ENCODE measurements around the gene PKP2. TPM values are rescaled to one million over a fixed set of nuclear protein-coding genes. Genes with fewer than 3 reads are reported as not detected.

PKP2 gene
- 10 to 100 TPM in 1 of 4 donors, 1 to 10 TPM in 1, under 1 TPM in 2; 0.77 to 34.4 (median 5.3) TPM for total RNA-seq

DNA sequence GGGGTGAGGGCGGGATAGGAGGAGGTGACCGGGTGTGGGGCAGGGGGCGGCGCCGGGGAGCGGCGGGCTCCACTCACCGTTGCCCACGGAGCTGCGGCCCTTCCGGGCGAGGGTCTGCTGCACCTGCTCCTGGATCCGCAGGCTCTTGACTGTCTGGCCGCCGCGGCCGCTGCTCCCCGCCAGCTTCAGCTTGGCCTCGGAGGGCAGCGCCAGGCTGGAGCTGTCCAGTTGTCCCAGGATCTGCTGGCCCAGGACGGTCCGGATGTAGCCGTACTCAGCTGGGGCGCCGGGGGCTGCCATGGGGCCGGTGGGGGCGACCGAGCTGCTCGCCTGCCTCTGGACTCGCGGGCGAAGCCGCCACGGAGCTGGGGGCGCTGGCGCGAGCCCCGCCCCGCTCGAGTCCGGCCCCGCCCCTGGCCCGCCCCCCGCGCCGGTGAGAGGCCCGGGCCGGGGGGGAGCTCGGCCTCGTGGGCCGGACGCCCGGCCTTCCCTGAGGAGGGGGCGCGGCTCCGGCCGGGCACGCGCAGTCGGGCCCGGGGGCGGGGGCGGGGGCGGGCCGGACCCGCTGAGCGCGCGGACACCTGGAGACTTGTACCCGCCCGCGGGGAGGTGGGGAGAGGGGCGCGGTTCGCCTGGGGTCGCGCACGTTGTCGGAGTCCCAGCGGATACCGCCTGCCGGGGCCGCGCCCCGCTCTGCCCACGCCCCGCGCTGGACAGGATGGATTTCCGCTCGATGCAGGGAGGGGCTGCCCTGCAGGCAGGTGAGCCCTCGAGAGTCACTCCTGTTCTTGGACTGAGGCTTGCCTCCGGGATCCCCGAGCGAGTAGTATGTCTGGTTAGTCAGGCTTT, at the start of gene PKP2:
Gene PKP2, minus strand, starts transcription at position 346 of the 849 bp plus-strand sequence. Its CDS starts 46 bp downstream, at position 300.
- no peaks in the 10 kb centered on the region for H3K36me3 ChIP-seq
- intact Hi-C loops (cut with DNase I; ENCODE audit: low total_unique reads) = no loop called here
- H3K27ac ChIP-seq = peak within 1 kb of the TSS; percentile 45 to 59
- peak within 1 kb of the TSS; percentile 49 to 52 for H3K4me3 ChIP-seq
- no peaks in the 10 kb centered on the region for H3K9me3 ChIP-seq
- H3K27me3 ChIP-seq = no peaks in the 10 kb centered on the region
- TF ChIP-seq, protein P1, sequence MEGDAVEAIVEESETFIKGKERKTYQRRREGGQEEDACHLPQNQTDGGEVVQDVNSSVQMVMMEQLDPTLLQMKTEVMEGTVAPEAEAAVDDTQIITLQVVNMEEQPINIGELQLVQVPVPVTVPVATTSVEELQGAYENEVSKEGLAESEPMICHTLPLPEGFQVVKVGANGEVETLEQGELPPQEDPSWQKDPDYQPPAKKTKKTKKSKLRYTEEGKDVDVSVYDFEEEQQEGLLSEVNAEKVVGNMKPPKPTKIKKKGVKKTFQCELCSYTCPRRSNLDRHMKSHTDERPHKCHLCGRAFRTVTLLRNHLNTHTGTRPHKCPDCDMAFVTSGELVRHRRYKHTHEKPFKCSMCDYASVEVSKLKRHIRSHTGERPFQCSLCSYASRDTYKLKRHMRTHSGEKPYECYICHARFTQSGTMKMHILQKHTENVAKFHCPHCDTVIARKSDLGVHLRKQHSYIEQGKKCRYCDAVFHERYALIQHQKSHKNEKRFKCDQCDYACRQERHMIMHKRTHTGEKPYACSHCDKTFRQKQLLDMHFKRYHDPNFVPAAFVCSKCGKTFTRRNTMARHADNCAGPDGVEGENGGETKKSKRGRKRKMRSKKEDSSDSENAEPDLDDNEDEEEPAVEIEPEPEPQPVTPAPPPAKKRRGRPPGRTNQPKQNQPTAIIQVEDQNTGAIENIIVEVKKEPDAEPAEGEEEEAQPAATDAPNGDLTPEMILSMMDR (IDR thresholded peaks at IDR 0.05) = no peak
- TF ChIP-seq POLR2A (IDR thresholded peaks at IDR 0.05) = no peak
- peak; percentile 18 to 28 for DNase-seq
- H3K4me1 ChIP-seq = no peaks in the 10 kb centered on the region

DNA sequence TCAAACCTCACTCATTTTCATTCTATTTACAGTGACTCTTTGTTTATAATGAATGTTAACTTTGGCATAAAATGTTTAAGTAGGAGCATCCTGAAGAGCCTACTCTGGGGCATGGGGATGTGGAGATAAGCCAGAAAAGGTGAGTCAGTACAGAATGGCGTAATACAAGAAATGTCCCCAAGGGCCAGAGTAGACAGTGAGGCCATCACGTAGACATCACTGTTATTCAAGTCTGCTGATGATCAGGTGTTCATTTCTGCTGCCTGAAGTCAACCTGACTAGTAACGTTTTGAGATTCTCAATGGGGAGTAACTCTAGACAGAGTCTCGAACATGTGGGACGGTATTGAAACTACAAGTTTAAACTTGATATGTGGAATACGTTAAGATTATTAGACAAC, 47.6 kb upstream of the PKP2 start:
- Histone ChIP-seq H3K4me3 (no peak overlapping the region), H3K36me3 (no peaks in the 10 kb centered on the region), H3K27me3 (no peaks in the 10 kb centered on the region), H3K4me1 (no peaks in the 10 kb centered on the region), H3K9me3 (no peaks in the 10 kb centered on the region), H3K27ac (no peak overlapping the region)
- intact Hi-C loops (cut with DNase I; ENCODE audit: low total_unique reads) = no loop called here
- DNase-seq = no peak
- TF ChIP-seq, protein P1 (IDR thresholded peaks at IDR 0.05) = no peak
- TF ChIP-seq POLR2A (IDR thresholded peaks at IDR 0.05) = no peak

DNA sequence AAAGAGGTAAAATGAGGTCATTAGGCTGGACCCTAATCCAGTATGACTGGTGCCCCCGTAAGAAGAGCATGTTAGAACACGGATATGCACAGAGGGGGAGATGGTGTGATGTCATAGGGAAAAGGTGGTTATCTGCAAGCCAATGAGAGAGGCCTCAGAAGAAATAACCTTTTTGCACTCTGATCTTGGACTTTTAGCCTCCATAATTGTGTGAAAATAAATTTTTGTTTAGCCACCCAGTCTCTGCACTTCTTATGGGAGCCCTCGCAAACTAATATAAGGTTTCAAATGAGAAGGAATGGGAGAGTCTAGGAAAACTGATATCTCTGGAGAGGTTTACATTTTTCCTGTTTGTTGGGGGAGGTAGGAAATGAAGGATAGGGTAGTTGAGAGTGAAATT, 43.2 kb upstream of the PKP2 start:
- H3K9me3 ChIP-seq = no peaks in the 10 kb centered on the region
- TF ChIP-seq, protein P1 (IDR thresholded peaks at IDR 0.05) = no peak
- TF ChIP-seq POLR2A (IDR thresholded peaks at IDR 0.05) = no peak
- H3K4me1 ChIP-seq = no peaks in the 10 kb centered on the region
- H3K27me3 ChIP-seq = no peaks in the 10 kb centered on the region
- H3K36me3 ChIP-seq = no peaks in the 10 kb centered on the region
- no peak overlapping the region for H3K4me3 ChIP-seq
- intact Hi-C loops (cut with DNase I; ENCODE audit: low total_unique reads) = no loop called here
- H3K27ac ChIP-seq = no peak overlapping the region
- no peak for DNase-seq

DNA sequence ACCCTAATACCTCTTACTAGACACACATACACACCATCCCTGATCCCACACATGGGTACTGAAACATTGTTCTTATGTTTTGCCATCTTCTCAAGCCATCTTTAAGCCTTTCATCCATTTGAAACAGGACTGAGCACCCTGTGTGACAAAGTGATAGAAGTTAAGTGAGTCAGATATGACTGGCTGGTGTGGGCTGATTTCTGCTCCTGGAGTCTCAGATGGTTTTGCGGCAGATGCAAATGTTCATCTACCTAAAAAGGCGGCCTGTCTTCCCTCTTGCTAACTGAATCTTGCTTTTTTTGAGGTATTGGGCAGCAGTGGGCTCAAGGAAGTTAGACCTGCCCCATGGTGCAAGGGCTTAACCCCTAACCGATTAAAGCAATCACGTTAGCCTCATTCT, 30.4 kb upstream of the PKP2 start:
- no peak for DNase-seq
- no peaks in the 10 kb centered on the region for H3K27me3 ChIP-seq
- H3K9me3 ChIP-seq = no peaks in the 10 kb centered on the region
- intact Hi-C loops (cut with DNase I; ENCODE audit: low total_unique reads) = no loop called here
- TF ChIP-seq POLR2A (IDR thresholded peaks at IDR 0.05) = no peak
- TF ChIP-seq, protein P1 (IDR thresholded peaks at IDR 0.05) = no peak
- H3K36me3 ChIP-seq = no peaks in the 10 kb centered on the region
- H3K27ac ChIP-seq = no peak overlapping the region
- H3K4me3 ChIP-seq = no peak overlapping the region
- H3K4me1 ChIP-seq = no peaks in the 10 kb centered on the region

DNA sequence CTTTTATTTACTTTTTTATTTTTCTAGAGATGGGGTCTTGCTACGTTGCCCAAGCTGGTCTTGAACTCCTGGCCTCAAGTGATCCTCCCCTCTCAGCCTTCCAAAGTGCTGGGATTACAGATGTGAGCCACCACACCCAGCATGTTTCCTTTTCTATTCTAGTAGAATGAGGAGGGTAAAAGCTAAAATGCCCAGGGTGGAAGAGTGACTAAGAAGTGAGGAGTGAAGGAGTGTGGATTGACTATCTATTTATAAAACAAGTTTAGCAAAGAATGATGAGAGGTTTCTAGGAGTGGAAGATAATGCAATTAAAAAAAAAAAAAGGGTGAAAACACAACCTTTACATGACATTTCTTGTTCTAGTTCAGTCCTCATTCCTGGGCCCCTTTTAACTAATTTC, 29.8 kb upstream of the PKP2 start:
- H3K27ac ChIP-seq = no peak overlapping the region
- no peaks in the 10 kb centered on the region for H3K9me3 ChIP-seq
- H3K4me3 ChIP-seq = no peak overlapping the region
- TF ChIP-seq POLR2A (IDR thresholded peaks at IDR 0.05) = no peak
- TF ChIP-seq, protein P1 (IDR thresholded peaks at IDR 0.05) = no peak
- no peaks in the 10 kb centered on the region for H3K4me1 ChIP-seq
- no peak for DNase-seq
- H3K27me3 ChIP-seq = no peaks in the 10 kb centered on the region
- intact Hi-C loops (cut with DNase I; ENCODE audit: low total_unique reads) = no loop called here
- no peaks in the 10 kb centered on the region for H3K36me3 ChIP-seq

Measured in uterus (tissue), 4 donors.